HG03039 (cell line): ENCODE results near the gene CRELD1.
A peak's percentile ranks its signal among the peaks of the same experiment; 100 is the strongest.
"Not testable (repeated sequence)": the region's sequence is repeated elsewhere in the genome, so short reads cannot be mapped to it uniquely, and the experiment has no call there.

Experiments used
- ATAC-seq: cut with Tn5 transposase; IDR thresholded peaks from one replicate; pipeline ENCODE4 v1.9.1; 2021; ENCODE audit warnings: mild to moderate bottlenecking, moderate library complexity; ENCODE audit not compliant: unreplicated experiment

Gene CRELD1, protein sequence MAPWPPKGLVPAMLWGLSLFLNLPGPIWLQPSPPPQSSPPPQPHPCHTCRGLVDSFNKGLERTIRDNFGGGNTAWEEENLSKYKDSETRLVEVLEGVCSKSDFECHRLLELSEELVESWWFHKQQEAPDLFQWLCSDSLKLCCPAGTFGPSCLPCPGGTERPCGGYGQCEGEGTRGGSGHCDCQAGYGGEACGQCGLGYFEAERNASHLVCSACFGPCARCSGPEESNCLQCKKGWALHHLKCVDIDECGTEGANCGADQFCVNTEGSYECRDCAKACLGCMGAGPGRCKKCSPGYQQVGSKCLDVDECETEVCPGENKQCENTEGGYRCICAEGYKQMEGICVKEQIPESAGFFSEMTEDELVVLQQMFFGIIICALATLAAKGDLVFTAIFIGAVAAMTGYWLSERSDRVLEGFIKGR

DNA sequence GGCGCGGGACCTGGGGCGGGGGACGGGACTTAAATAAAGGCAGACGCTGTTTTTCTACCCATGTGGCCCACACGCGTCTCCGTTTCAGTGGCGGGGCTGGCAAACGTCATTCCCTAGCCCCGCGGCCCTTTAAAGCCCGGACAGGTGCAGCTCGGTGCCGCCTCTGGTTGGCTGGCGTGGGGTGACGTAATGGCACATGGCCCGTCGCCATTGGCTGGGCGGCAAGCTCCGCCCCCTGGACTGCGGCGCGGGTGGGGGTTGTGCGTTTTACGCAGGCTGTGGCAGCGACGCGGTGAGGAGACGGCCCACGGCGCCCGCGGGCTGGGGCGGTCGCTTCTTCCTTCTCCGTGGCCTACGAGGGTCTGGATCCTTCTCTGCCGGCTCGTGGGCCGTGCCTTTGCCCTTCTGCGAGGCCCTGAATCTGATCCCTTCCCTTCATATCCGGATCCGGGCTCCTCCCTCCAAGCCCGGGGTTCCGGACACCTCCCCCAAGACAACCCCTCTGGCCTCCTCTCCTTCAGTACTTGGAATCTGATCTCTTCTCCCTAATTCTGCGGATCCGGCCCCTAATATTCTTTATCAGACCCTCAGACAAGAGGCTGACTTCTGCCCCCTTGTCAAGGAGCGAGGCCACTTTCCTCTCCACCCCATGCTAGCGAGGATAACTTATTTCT, at the start of gene CRELD1:
CRELD1 (plus strand) TSS at position 274 of the 674 bp plus-strand sequence. CDS start 605 bp downstream, outside the sequence.
- peak; percentile 83 for ATAC-seq

DNA sequence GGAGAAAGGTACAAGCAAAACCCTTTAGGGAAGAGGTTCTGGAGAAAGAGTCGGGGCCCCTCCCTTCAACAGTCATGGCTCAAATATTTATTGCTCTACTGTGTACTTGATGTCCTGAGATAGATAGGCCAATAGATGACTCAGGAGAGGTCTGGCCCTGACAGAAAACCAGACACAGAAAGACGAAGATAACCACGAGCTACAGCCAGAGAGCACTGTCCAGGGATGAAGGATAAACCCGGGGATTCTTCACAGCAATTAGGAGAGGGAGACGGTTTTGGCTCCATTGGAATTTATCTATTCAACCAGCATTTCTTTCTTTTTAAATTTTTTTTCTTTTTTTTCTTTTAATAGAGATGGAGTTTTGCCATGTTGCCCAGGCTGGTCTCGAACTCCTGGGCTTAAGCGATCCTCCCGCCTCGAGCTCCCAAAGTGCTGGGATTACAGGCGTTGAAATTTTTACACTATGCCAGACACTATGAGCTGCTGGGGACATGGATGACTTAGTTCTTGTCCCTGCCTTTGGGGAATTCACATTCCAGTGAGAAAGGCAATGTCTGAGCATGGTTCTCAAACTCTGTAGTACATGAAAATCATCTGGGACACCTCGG, 49.0 kb upstream of the CRELD1 start:
- no peak for ATAC-seq

DNA sequence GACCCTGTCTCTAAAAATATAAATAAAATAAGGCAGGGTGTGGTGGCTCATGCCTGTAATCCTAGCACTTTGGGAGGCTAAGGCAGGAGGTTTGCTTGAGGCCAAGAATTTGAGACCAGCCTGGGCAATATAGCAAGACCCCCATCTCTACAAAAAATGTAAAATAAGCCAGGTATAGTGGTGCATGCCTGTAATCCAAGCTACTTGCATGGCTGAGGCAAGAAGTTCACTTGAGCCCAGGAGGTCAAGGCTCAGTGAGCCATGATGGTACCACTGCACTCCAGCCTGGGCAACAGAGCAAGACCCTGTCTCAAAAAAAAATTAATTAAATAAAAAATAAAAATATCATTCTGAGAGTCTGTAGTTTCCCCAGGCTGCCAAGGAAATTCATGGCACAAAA, 47.3 kb upstream of the CRELD1 start:
- ATAC-seq = no peak

DNA sequence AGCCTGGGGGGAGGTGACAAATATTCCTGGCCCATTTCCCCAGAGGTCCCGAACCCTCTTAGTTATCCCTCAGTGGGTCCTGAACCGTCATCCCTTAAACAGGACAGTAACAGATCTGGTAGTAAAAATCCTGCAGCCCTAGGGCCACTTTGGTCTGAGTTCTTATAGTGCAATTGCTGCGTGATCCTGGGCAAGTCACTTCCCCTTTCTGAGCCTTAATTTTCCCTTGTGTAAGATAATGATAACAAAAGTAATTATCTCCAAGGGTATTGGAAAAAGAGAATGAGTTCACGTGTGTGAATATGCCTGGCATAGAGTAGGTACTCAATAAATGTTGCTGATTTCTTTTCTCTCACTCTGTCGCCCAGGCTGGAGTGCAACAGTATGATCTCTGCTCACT, 46.2 kb upstream of the CRELD1 start:
- ATAC-seq = no peak

DNA sequence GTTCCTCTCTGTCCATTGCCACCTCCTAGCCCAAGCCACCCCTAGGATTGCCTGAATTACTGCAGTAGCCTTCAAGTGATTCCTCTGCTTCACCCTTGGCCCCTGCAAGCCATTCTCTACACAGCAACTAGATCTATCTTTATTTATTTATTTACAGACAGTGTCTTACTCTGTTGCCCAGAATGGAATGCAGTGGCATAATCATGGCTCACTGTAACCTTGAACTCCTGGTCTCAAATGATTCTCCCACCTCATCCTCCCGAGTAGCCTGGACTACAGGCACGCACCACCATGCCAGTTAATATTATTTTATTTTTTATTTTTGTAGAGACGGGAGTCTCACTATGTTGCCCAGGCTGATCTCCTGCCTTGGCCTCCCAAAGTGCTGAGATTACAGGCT, 45.1 kb upstream of the CRELD1 start:
- no peak for ATAC-seq

DNA sequence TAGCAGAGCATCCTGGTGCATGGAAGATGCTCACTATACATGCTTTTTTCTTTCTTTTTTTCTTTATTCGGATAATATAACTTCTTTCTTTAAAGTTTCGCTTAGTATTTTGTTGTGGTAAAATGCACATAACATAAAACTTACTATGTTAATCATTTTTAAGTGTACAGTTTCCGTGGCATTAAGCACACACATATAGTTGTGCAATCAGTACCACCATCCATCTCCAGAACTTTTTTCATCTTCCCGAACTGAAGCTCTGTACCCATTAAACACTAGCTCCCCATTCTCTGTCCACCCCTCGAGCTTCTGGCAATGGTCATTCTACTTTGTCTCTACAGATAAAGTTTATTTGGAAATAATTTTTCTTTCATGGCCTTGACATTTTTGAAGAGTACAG, 44.2 kb upstream of the CRELD1 start:
- ATAC-seq = no peak

DNA sequence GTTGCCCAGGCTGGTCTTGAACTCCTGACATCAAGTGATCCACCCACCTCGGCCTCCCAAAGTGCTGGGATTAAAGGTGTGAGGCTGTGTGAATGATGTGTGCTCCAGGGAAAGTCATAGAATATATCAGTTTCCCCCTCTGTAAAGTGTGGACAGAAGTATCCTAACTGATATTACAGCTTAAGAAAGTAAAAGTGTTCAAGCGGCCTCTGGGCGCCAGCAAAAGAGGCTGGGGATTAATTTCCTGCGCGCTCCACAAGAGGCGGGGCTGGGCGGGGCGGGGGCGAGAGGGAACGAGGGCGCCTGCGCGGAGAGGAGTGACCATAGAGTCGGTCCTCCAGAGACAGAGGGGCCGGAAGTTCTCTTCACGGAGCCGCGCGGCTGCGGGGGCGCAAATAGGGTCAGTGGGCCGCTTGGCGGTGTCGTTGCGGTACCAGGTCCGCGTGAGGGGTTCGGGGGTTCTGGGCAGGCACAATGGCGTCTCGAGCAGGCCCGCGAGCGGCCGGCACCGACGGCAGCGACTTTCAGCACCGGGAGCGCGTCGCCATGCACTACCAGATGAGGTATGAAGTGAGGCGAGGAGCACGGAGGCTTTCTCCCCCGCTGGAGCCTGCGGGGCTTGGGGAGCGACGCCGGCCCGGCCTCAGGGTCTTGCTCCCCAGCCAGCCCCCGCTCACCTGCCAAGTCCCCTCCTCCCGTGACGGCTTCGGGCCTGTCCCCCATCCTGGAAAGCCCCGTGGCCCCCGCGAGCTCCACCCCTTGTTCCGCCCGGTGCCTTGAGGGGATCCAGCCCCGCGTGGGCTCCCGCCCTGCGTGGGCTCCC, 43.2 kb upstream of the CRELD1 start, which contains the start of gene JAGN1:
JAGN1 (plus strand) TSS at position 362 of the 823 bp plus-strand sequence; CDS start at position 475, 113 bp downstream.
- peak; percentile 66 for ATAC-seq

DNA sequence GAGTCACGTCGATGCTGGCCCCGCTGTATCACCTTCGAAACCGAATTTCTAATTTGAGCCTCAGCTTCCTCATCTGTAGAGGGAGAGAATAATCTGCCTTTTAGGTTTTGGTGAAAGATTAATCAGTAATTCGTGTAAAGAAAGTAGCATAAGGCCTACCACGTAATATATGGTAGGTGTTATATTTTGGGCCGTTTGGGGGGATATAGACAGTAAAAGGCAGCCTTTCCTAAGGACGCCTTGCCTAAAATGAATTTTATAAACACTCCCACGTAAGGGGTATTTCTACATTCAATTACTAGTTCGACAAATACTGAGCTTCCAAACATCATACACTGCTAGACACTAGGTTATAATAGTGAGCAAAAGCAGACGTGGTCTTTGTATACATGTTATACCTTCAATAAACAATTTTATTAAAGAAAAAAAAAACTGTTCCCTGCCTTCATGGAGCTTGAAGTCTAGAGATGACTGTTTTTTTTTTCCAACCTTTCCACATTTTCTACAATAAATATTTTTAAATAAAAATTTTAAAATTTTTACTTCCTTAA, 42.5 kb upstream of the CRELD1 start:
- ATAC-seq = no peak

DNA sequence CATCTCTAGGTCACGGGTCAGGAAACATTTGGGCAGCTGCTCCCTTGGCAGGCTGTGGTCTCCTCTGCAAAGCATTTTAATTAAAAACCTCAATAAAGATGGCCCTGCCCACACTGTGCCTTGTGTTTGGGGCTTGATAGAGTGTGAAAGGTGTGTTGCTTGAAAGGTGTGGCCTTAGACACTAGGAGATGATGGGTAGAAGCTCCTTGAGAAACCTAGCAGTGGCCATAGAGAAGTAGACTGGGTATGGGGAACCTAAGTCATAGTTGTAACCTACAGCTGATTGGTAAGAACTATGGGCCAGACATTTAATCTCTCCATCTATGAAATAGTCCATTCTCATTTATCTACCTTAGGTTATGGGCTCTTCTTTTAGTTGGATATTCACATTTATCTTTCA, 39.9 kb upstream of the CRELD1 start:
- ATAC-seq = no peak

DNA sequence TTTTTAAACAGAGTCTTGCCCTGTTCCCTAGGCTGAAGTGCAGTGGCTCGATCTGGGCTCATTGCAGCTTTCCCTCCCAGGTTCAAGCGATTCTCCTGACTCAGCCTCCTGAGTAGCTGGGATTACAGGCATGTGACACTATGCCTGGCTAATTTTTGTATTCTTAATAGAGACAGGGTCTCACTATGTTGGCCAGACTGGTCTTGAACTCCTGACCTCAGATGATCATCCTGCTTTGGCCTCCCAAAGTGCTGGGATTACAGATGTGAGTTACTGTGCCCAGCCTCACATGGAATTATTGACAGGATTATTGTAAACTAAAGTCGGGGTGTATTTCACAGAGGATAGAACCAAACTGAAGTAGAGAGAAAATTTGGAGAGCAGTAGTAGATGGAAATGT, 37.9 kb upstream of the CRELD1 start:
- not testable (repeated sequence) for ATAC-seq

DNA sequence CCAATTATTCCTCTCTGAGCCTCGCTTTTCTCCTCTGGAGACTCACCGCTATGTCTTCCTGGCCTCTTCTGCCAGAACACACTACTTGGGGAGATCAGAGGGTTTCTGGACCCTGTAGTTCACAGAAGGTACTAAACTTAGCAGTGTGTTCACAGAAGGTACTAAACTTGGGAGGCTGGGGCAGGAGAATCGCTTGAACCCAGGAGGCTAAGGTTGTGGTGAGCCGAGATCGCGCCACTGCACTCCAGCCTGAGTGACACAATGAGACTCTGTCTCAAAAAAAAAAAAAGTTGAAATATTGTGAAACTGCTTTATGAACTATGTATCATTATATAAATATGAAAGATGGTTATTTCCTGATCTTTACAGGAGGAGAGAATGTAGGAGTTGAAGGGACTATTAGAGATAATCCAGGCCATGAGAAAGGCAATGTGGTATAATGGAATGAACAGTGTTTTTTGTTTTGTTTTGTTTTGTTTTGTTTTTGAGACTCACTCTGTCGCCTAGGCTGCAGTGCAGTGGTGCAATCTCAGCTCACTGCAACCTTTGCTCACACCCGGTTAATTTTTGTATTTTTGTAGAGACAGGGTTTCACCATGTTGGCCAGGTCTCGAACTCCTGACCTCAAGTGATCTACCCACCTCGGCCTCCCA, 36.8 kb upstream of the CRELD1 start:
- ATAC-seq = not testable (repeated sequence)

DNA sequence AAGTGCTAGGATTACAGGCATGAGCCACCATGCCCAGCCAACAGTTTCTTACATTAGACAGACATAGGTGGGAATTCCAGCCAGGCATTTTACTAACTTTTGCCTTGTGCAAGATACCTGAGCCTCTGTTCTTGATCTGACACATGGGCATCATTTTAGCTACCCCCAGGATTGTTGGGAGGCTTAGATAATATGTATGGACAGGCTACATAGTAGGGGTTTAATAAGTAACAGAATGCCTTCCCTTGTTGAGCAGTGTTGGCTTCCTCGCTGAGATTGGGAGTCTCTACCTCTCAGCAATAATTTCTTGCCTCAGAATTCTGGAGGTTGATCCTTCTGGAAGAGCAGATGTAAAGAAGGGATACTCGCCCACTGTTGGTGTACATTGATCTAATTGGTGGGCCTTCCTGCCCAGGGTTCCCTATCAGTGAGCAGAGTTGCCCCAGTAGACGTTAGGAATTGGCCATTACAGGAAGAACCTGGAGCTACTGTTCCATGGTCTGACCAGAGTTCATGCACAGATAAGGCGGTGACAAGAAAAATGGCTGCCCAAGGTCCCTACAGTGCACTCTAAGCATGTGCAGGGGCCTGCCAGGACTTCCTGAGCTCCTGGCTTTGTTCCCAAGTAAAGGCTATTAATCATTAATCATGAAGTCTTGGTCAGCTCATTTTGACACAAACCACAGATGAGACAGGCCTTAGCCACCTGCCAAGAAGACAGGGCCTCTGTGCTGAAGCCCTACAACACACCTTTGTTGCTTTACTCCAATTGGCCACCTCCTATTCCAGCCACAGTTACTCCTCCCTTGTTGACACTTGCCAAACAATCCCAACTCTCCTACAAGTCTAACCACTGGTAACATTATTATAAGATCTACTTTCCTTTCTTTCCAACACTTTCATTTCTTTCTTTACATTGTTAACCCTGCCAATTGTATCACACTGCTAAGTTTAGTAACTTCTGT, 35.9 kb upstream of the CRELD1 start:
- ATAC-seq = no peak

DNA sequence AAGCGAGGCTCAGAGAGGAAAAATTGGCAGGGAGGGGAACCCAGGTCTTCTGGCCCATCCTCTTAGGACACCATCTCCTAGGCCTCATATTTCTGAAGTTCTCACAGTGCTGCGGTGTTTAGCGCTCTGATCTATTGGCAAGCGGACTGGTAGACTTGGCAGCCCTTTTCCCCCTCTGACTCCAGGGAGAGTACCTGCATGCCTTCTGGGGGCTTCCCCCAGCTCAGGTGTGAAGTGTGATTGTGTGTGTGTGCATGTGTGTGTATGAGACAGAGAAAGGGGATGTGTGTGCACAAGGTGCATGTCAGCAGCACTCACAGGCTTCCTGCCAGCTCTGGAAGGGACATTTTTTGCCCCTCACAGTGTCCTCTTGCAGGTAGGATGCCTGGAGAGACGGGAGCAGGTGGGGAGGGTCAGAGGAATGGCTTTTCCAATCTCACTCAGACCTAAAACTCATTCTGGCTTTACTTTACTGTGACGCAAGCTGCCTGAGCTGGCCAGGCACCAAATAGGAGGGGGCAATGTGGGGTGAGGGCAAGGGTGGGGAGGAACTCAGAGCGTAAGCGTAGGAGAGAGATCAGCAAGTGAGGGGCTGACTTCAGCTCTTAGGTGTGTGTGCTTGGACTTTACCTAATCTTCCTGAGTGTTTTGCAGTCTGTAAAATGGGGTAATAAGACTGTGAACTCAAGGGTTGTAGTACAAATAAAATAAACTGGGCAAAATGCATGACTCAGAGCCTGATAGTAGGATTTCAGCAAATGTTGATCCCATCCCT, 35.0 kb upstream of the CRELD1 start:
- no peak for ATAC-seq

DNA sequence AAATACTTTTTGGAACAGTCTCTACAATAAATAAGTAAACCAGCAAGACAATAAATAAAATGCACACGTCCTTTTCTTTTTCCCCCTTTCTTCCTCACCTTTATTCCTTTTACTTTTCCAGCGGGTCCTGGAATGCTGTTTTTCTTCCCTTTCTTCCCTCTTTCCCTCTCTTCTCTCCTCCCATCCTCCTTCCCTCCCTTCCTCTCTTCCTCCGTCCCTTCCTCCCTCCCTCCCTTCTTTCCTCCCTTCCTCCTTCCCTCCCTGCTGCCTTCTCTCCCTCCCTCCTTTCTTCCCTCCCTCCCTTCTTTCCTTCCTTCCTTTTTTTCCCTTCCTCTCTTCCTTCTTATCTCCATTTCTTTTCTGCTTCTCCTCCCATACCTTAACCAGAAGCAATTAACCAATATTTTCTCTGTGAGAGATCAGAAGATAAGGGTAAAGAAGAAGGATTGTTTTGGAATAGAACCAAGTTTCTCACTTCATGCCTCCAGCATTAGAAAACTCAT, 34.3 kb upstream of the CRELD1 start:
- no peak for ATAC-seq

DNA sequence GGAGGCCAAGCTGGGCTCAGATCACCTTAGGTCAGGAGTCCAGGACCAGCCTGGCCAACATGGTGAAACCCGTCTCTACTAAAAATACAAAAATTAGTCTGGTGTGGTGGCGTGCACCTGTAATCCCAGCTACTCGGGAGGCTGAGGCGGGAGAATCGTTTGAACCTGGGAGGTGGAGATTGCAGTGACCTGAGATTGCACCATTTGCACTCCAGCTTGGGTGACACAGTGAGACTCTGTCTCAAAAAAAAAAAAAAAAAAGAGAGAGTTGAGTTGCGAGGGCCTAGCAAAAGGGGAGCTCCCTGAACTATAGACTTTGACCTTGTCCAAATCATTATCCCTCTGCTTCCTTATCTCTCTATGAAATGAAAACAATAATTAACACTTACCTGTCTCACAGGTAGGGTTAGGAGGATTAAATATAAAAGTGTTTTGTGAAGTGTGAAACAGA, 32.6 kb upstream of the CRELD1 start:
- ATAC-seq = not testable (repeated sequence)

DNA sequence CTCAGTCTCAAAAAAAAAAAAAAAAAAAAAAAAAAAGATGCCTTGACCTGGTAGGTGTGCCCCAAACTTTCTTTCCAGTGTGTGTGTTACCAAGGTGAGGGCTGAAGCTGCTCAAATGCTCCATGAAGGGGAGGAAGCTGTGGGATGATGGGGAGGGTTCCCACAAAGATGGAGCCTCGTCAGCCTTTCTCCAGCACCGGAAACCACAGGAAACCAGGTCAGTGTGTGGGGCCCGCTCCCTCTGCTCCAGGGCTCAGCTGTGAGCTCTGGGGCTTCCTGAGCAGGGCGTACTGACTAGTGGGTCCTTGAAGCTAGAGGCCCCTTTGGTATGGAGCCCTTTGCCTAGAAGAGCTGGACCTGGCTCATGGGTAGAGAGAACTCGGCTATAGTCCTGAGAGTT, 31.7 kb upstream of the CRELD1 start:
- ATAC-seq = no peak

DNA sequence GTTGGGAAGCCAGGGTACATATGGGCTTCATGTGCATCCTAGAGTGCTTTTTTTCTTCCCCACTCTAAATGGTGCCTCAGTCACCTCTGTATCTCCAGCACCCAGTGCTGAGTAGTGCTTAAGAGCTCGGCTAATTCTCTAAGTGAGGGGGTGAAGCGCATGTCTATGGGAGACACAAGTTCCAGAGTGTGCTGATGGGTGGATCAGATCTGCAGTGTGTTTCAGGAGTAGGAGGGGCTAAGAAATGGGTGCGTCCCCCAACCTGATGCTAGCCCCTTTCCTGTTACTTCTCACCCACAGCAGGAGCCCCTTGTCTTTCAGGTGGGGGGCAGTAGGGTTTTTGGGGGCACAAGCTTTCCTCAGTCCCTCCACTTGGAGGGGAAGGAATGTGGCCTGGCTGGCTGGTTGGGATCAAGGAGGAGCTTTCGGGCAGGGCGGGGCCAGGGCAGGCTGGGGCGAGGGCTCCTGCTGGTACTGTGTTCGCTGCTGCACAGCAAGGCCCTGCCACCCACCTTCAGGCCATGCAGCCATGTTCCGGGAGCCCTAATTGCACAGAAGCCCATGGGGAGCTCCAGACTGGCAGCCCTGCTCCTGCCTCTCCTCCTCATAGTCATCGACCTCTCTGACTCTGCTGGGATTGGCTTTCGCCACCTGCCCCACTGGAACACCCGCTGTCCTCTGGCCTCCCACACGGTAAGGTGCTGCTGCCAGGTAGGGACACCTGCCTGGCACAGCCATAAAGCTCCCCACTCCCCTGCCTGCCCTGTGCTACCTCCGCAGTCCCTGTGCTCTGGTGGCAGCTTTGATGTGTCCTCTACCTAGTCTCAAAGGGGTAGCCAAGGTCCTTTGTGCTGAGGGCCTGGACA, 31.0 kb upstream of the CRELD1 start, which contains the start of gene IL17RE:
IL17RE (plus strand) TSS at position 477 of the 866 bp plus-strand sequence; CDS start at position 562, 85 bp downstream.
- ATAC-seq = no peak
